Cardiac fibroblast (primary cell): Measurements from ENCODE around the gene SMARCA1.
A peak's percentile ranks its signal among the peaks of the same experiment; 100 is the strongest.

Experiments used
- DNase-seq, 2 donors: peaks; one replicate each; pipeline versions ENCODE4 v3.0.0 to v3.0.0-alpha.2; 2010; ENCODE audit warnings: low read depth in 2 of 2
- H3K4me3 ChIP-seq, 2 donors: replicated peaks in 1 of 2; 1 replicate in 1 of 2; 2 replicates in 1 of 2; pipeline ENCODE4 v1.5.1; 2011; ENCODE audit warnings: low read depth in 2 of 2, low read length in 2 of 2, mild to moderate bottlenecking in 2 of 2, moderate library complexity in 1 of 2
- TF ChIP-seq, protein P1 (sequence below): IDR thresholded peaks from one replicate; pipeline ENCODE4 v1.5.1; 2011; ENCODE audit warnings: low read depth, mild to moderate bottlenecking, low read length, inconsistent platforms

The SMARCA1 gene

GRCh38 chrX:129495900-129496299 lies 27.4 kb downstream of the SMARCA1 start:
- TF ChIP-seq, protein P1, sequence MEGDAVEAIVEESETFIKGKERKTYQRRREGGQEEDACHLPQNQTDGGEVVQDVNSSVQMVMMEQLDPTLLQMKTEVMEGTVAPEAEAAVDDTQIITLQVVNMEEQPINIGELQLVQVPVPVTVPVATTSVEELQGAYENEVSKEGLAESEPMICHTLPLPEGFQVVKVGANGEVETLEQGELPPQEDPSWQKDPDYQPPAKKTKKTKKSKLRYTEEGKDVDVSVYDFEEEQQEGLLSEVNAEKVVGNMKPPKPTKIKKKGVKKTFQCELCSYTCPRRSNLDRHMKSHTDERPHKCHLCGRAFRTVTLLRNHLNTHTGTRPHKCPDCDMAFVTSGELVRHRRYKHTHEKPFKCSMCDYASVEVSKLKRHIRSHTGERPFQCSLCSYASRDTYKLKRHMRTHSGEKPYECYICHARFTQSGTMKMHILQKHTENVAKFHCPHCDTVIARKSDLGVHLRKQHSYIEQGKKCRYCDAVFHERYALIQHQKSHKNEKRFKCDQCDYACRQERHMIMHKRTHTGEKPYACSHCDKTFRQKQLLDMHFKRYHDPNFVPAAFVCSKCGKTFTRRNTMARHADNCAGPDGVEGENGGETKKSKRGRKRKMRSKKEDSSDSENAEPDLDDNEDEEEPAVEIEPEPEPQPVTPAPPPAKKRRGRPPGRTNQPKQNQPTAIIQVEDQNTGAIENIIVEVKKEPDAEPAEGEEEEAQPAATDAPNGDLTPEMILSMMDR = no peak
- H3K4me3 ChIP-seq = no peak overlapping the region
- DNase-seq = peak in 1 of 2 donors; percentile 45

GRCh38 chrX:129494887-129495286 lies 28.4 kb downstream of the SMARCA1 start:
- H3K4me3 ChIP-seq = no peak overlapping the region
- no peak for DNase-seq
- TF ChIP-seq, protein P1 = no peak

DNA sequence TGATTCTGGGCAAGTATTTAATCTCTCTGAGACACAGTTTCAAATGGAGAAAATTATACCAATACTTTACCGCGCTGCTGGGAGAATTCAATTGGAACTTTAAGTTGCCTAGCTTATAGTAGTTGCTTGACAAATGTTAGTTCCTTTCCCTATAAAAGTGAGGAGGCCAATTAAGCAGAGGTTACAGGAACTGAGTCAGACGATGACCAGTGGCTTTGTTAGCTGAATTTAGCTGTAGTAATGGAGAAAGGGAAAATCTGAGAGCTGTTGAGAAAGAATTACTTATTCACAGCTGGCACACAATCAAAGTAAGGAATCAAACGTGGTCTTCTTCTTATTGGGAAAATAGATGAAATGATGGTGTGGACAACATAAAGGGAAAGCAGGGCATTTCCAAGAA lies 29.6 kb downstream of the SMARCA1 start:
- TF ChIP-seq, protein P1 = no peak
- H3K4me3 ChIP-seq = no peak overlapping the region
- peak; percentile 35 to 72 for DNase-seq

GRCh38 chrX:129490330-129490729 lies 33.0 kb downstream of the SMARCA1 start:
- no peak for DNase-seq
- H3K4me3 ChIP-seq = no peak overlapping the region
- TF ChIP-seq, protein P1 = no peak

DNA sequence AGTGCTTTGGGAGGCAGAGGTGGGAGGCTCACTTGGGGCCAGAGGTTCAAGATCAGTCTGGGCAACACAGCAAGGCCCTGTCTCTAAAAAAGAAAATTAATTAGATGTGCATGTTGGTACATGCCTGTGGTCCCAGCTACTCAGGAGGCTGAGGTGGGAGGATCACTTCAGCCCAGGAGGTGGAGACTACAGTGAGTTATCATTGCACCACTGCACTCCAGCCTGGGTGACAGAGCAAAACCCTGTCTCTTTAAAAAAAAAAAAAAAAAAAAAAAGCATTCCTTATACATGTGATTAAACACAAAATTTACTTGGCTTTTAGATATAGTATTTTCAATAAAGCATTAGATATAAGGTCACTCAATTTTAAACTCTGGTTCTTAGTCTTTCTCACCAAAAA lies 34.9 kb downstream of the SMARCA1 start:
- H3K4me3 ChIP-seq = no peak overlapping the region
- DNase-seq = no peak
- TF ChIP-seq, protein P1 = no peak

GRCh38 chrX:129480889-129481288 lies 42.4 kb downstream of the SMARCA1 start:
- no peak for DNase-seq
- TF ChIP-seq, protein P1 = no peak
- H3K4me3 ChIP-seq = no peak overlapping the region

- TF ChIP-seq, protein P1 = no peak
- no peak overlapping the region for H3K4me3 ChIP-seq
- peak; percentile 16 to 45 for DNase-seq
Measured at GRCh38 chrX:129478516-129478915, 44.8 kb downstream of the SMARCA1 start.
